ENCODE results near the gene BPIFA2. TPM values are rescaled to one million over a fixed set of nuclear protein-coding genes. Genes with fewer than 3 reads are reported as not detected.

BPIFA2 gene
- polyA plus RNA-seq, 1 donor from 2014 or later: not detected

DNA sequence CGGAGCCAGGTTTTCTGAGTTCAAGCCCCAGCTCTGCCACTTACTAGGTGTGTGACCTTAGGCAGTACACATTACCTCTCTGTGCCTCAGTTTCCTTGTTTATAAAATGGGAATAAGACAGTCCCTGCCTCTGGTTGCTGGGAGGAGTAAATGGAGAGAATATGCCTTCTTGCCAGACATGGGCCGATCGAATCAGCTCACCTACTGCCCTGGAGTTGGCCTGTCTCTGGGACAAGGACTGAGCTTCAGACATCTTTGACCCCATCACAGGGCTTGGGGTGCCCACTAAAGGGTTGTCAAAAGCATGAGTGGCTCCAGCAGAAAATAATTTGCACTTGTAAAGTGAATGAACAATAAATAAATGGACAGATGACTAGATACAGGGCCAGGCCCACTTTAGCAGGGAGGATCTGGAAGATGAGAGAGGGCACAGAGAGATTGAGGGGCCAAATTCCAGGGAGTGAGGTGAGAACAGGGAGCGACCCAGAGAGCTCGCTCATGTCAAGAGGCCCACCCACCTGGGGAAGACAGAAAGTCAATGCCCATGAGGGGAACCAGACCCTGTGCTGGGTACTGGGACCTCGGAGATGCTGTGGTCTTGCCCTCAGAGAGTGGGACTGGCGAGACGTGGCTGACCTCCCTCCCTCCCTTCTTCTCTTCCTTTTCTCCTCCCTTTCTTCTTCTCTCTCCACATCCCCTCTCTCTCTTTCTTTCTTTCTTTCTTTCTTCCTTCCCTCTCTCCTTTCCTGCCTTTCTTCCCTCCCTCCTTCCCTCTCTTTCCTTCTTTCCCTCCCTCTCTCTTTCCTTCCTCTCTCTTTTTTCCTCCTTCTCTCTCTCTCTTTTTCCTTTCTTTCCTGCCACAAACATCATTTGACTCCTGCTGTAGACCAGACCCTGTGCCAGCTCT lies 3.9 kb upstream of the BPIFA2 start:
- no peaks in the 10 kb centered on the region for H3F3A ChIP-seq (ENCODE audit: insufficient read depth, low read length, poor library complexity, severe bottlenecking)
- no peak overlapping the region for H3K4me2 ChIP-seq (ENCODE audit: low read length)
- TF ChIP-seq RAD21 (conservative IDR thresholded peaks at IDR 0.05) (no peak), EZH2 (IDR thresholded peaks at IDR 0.05; ENCODE audit: borderline replicate concordance, insufficient read depth, low read length, poor library complexity, severe bottlenecking) (no peak), SMC3 (conservative IDR thresholded peaks at IDR 0.05; ENCODE audit: poor library complexity) (no peak), REST (IDR thresholded peaks at IDR 0.05; ENCODE audit: borderline replicate concordance) (no peak), POLR2AphosphoS5 (IDR thresholded peaks at IDR 0.05) (no peak), TAF1 (IDR thresholded peaks at IDR 0.05; ENCODE audit: low read depth) (no peak), EP300 (conservative IDR thresholded peaks at IDR 0.05; ENCODE audit: poor library complexity, severe bottlenecking) (no peak), MXI1 (conservative IDR thresholded peaks at IDR 0.05; ENCODE audit: poor library complexity, severe bottlenecking) (no peak)
- TF ChIP-seq, protein P1, sequence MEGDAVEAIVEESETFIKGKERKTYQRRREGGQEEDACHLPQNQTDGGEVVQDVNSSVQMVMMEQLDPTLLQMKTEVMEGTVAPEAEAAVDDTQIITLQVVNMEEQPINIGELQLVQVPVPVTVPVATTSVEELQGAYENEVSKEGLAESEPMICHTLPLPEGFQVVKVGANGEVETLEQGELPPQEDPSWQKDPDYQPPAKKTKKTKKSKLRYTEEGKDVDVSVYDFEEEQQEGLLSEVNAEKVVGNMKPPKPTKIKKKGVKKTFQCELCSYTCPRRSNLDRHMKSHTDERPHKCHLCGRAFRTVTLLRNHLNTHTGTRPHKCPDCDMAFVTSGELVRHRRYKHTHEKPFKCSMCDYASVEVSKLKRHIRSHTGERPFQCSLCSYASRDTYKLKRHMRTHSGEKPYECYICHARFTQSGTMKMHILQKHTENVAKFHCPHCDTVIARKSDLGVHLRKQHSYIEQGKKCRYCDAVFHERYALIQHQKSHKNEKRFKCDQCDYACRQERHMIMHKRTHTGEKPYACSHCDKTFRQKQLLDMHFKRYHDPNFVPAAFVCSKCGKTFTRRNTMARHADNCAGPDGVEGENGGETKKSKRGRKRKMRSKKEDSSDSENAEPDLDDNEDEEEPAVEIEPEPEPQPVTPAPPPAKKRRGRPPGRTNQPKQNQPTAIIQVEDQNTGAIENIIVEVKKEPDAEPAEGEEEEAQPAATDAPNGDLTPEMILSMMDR (IDR thresholded peaks at IDR 0.05; ENCODE audit: poor library complexity, severe bottlenecking): no peak

GRCh38 chr20:33164763-33165095 lies 3.2 kb upstream of the BPIFA2 start:
- Histone ChIP-seq H2AFZ (ENCODE audit: low read depth, low read length) (no peak overlapping the region), H3F3A (ENCODE audit: insufficient read depth, low read length, poor library complexity, severe bottlenecking) (no peaks in the 10 kb centered on the region), H3K9me2 (ENCODE audit: insufficient read depth, low read length) (no peaks in the 10 kb centered on the region), H4K20me1 (ENCODE audit: insufficient read depth) (no peaks in the 10 kb centered on the region), H3K27me3 (ENCODE audit: insufficient read depth, low read depth, low read length) (no peaks in the 10 kb centered on the region), H3K4me3 (ENCODE audit: low read length) (no peak overlapping the region), H3K27ac (ENCODE audit: low read length) (no peak overlapping the region), H3K4me2 (ENCODE audit: low read length) (no peak overlapping the region), H3K79me2 (replicated peaks; ENCODE audit: insufficient read depth, low read length) (no peaks in the 10 kb centered on the region), H3K9me3 (ENCODE audit: low read length) (no peaks in the 10 kb centered on the region), H3K36me3 (ENCODE audit: insufficient read depth, low read length) (no peaks in the 10 kb centered on the region), H3K9ac (ENCODE audit: low read length) (no peak overlapping the region)
- TF ChIP-seq TAF1 (IDR thresholded peaks at IDR 0.05; ENCODE audit: low read depth): no peak
- TF ChIP-seq, protein P1 (IDR thresholded peaks at IDR 0.05; ENCODE audit: poor library complexity, severe bottlenecking): no peak
- TF ChIP-seq RAD21 (conservative IDR thresholded peaks at IDR 0.05): no peak
- no peak for TF ChIP-seq EZH2 (IDR thresholded peaks at IDR 0.05; ENCODE audit: borderline replicate concordance, insufficient read depth, low read length, poor library complexity, severe bottlenecking)
- TF ChIP-seq EP300 (conservative IDR thresholded peaks at IDR 0.05; ENCODE audit: poor library complexity, severe bottlenecking): no peak
- no peak for TF ChIP-seq POLR2AphosphoS5 (IDR thresholded peaks at IDR 0.05)
- no peak for TF ChIP-seq REST (IDR thresholded peaks at IDR 0.05; ENCODE audit: borderline replicate concordance)

More for the DNA sequence above, 3.9 kb upstream of the BPIFA2 start:
- H3K9ac ChIP-seq (ENCODE audit: low read length): no peak overlapping the region
- H3K4me3 ChIP-seq (ENCODE audit: low read length): no peak overlapping the region
- H3K79me2 ChIP-seq (replicated peaks; ENCODE audit: insufficient read depth, low read length): no peaks in the 10 kb centered on the region
- H3K9me2 ChIP-seq (ENCODE audit: insufficient read depth, low read length): no peaks in the 10 kb centered on the region
- no peak overlapping the region for H2AFZ ChIP-seq (ENCODE audit: low read depth, low read length)
- no peak overlapping the region for H3K27ac ChIP-seq (ENCODE audit: low read length)
- H3K36me3 ChIP-seq (ENCODE audit: insufficient read depth, low read length): no peaks in the 10 kb centered on the region
- H3K9me3 ChIP-seq (ENCODE audit: low read length): no peaks in the 10 kb centered on the region
- H3K27me3 ChIP-seq (ENCODE audit: insufficient read depth, low read depth, low read length): no peaks in the 10 kb centered on the region
- no peaks in the 10 kb centered on the region for H4K20me1 ChIP-seq (ENCODE audit: insufficient read depth)
